Measurements from ENCODE around the gene DUSP8.
"Not testable (repeated sequence)": the region's sequence is repeated elsewhere in the genome, so short reads cannot be mapped to it uniquely, and the experiment has no call there.

The DUSP8 gene

DNA sequence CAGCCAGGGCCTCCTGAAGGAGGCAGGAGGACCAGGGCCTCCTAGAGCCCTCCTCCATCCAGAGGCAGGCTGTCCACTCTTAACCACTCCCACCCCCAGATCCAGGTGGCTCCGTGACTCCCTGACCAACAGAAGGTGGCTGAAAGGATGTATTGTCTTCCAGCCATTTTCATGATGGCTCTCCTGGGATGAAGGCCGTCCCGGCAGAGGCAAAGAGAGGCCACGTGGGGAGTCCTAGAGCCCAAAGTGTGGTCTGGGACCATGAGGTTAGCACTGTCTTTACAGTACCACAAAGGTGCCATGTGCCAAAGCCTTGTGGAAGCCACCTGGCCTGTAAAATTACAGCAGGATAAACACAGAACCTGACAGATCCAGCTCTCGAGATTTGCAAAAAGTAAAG is 42.3 kb downstream of the DUSP8 start:
- no peak for DNase-seq

DNA sequence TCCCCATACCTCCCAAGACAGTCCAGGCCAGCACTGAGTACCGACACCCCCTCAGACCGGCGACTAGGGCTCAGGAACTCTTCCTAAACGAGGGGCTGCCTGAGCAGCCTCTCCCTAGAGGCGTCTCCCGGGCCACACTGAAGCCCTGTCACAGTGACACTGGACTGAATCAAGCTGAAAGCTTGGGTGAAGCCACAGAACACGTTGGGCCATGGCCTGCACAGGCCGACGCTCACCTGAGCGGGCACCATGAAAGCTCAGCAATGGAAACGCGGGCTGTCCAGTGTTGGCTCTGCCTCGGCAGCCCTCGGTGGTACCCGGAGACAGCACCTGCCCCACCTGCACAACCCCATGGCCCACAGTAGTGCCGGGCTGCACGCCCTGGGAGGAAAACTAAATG is 42.8 kb downstream of the DUSP8 start:
- no peak for DNase-seq

DNA sequence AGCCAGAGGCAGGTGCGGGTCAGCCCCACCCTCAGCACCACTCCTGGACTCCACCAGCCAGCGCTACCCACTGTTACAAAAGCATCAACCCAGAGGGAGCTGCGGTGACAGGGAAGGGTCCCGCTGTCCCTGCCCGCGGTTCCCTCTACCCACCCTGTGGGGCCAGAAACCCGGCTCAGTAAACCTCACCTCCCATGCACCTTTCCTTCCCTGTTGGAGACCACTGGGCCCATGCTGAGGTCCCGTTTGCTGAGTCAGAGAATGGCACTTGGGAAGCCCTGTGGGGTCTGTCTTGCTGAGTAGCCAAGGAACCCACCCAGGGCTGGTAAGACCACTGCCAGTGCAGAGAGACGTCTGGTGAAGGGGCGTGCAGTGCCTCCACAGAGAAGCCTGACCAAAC is 43.4 kb downstream of the DUSP8 start:
- no peak for DNase-seq

DNA sequence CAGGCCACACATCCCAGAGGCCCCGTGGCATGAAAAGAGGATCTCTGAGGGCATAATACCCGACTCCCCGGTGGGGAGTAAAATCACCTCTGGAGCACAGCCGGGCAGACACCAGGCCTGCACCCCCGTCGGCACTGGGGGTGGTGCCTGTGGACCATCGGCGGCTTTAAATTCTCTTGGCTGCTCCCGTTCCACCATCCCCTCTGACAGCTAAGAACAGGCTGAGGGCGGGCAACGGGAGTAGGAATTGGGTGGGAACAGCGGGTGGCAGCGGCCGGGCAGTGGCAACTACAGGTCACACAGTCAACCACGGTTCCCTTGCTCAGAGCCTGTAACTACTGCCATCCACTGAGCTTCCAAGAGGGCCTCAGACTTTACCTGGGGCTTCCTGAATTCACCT is 45.3 kb downstream of the DUSP8 start:
- no peak for DNase-seq

DNA sequence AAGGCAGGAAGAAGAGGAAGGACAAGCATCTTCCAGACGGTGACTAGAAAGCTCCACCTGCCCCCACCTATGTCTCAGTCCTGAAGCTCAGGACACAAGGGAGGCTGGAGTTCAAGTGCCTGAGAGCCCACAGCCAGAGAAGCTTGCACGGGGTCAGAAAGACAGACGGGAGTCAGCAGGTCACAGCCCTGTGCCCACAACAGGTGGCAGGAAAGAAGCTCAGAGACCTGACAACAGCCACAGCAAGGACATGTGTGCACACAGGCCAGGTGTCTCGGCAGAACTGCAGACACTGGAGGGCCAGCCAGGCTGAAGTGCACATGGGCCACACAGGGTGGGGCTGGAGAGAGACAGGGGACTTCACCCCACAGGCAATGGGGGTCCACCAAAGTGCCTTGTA is 48.3 kb downstream of the DUSP8 start:
- DNase-seq = no peak

DNA sequence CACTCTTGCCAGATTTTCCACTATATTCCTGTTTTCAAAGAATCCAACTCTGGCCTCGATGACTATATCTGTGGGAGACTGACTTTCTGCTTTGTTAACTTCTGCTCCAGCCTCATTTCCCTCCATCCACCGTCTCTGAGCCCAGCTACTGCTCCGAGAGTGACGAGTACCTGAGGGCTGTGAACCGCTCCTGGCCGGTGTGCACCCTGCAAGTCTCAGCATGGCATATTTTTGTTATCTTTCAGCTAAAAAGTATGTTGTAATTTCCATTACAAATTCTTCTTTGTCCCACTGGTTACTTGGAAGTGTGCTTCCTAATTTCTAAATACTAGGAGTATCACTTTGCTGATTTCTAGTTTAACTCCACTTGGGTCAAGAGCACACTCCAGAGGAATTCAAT is 49.0 kb downstream of the DUSP8 start:
- no peak for DNase-seq

DNA sequence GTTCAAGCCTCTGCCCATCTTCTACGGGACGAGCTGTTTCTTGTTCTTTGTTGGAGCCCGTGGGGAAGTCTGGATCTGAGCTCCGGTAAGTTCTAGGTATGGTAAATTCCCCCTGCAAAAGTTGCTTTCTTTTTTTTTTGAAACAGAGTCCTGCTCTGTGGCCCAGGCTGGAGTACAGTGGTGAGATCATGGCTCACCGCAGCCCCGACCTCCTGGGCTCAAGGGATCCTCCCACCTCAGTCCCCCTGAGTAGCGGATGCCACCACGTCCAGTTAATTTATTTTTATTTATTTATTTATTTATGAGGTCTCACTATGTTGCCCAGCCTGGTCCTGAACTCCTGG is 50.0 kb downstream of the DUSP8 start:
- no peak for DNase-seq

DNA sequence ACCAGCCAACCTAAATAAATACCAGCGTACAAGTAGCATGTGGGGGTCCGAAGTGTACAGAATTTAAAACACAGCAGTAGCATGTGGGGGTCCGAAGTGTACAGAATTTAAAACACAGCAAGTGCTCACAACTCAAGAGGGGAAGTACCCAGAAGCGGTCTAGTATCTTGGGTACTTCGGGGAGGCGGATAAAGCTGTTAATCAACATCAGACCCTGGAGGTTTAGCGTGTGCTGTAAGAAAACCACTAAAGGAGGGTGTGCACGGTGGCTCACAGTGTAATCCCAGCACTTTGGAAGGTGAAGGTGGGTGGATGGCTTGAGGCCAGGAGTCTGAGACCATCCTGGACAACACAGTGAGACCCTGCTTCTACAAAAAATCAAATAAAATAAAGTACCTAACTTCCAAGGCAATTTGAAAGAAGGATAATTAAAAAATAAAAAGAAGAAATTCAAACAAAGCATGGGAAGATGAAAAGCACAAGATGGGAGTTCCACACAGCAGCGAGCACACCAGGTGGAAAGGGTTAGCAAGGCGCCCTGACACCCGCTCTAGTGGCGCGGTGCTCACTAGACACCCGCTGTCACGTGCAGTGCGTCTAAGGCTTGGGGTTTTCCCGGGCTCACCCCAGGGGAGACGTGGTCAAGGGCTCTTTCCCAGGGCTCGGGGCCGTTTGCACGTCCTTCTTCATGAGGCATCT is 50.5 kb downstream of the DUSP8 start:
- no peak for DNase-seq

DNA sequence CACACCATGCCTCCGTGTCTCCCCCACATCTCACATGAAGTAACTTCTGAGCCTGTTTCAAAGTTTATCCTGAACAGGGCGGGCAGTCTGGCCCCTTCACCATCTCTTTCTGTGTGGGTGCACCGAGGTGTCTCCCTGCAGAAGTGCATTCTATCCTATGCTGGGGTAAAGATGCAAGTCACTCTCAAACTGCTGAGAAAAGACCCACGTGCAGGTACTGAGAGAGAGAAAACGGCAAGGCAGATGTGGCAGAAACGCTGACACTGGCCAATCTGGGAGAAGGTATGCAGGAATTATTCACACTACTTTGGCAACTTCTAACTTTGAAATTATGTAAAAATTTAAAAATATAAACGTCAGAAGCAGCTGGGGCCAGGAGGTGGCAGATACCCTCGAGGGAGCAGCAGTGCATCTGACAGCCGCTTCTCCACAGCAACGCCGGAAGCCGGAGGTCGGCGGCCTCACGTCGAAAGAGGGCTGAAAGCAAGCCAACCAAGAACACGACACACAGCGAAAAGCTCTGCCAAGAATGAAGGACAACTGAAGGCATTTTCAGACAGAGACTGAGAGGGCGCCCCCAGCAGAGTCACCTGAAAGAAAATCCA is 51.3 kb downstream of the DUSP8 start:
- DNase-seq = no peak

DNA sequence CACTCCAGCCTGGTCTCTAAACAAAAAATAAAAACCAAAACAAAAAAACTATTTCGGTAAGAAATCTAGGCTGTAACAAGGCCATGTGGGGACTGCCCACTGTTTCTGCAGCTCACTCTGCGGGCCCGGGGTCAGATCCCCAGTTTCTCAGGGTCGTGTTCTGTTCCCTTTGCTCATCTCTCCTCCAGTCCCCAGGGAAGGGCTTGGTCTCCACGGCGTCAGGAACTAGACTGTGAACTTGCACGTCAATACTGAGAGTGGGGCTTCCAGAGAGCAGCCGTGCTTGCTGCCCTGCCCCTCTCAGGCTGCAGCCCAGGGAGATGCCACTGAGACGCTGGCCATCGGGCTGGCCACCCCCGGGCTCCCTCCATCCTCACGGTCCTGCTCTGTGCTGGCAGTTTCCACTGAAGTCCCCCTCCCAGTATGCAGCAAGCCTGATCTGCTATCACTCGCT is 51.8 kb downstream of the DUSP8 start:
- no peak for DNase-seq

DNA sequence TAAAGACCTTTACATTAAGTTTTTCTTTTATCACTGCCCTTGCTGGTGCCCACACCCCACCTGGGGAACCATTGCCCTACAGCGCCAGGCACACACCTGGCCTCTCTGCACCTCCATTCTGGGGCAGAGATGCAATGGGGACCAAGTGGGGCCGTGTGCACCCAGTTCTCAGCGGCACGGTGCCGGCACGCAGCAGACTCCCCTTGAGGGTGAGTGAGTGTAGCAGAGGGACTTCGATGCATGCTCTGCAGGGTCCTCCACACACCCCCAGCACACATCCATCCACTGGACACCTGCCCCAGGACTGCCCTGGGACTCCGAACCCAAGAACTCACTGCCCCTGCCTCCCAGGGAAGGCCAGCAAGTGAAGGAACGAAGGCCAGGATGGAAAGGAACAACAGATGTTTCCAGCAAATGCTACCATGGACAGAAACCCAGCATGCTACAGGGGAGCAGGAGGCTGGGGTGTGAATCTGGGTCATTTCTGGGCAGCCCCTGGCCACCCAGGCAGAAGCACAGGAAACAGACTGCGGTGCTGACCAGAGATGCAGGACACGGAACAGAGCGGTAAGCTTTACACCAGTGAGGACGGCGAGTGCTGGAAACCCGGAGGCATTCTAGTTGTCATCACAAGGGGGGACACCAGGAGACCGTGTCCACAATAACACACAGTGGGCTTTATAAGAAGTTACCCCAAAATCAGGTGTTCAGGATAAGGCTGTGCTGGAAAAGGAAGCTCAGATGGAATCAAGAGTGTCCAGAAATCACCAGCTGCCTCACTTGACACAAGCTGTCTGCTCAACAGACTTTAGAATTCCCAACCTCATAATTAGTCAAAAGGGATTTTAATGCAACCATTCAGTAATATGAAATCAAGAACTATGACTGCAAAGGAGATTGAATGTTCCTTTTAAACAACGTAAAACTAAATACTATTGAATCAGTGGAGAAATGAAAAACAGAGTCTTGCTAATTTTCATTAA is 52.8 kb downstream of the DUSP8 start:
- no peak for DNase-seq

DNA sequence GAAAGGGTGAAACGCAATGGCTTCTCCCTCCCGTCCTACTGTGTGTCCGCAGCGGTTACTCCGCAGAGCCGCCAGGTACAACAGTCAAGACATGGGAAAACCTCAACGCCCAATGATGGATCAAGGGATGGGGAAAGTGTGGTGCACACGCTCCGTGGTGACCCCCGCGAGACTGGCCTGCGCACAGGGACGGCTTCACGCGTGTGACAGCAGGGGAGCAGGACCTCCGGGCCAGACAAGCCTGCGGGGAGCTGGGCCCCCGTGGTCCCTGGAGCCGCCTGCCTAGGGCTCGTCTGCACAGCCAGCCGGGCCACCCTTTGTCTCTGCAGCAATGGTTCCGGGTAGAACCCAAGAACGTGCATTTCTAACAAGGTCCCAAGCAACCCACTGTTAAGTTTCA is 53.8 kb downstream of the DUSP8 start:
- no peak for DNase-seq

DNA sequence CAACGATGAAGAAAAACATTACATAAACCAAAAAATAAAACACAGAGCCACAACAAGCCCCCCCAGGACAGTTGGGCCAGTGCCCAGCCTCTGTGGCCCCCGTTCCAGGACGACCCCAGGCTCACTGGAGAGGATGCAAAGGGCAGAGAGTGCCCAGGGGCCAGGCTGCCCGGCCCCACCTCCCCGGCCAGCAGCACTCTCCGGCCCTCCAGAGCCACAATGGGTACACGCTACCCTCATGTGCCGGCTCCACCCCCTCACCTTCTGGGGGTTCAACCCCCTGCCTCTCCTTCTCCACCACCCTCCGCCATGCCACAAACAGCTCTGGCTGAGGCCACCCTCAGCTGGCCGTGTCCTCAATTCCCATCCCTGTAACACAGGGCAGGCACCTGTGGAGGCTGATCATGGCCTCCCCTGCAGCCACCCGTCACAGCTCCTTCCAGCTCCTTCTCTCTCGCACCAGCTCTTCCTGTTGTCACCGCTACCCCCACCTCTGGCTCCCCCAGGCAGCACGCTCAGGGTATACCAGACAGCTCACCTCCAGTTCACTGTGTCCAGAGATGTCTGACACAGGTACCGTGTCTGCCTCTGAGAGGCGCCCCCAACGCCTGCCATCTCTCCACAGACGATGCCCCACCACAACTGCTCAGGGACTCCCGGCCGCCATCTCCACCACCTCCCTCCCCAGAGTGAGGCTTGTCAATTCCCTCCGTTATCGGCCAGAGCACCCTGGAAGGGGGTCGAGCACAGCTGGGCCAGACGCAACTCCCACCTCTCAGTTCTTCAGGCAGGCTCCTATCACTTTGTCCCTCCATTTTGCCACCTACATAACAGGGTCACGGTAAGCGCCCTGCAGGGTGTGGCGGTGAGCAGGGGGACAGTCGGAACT is 54.7 kb downstream of the DUSP8 start:
- DNase-seq = no peak

DNA sequence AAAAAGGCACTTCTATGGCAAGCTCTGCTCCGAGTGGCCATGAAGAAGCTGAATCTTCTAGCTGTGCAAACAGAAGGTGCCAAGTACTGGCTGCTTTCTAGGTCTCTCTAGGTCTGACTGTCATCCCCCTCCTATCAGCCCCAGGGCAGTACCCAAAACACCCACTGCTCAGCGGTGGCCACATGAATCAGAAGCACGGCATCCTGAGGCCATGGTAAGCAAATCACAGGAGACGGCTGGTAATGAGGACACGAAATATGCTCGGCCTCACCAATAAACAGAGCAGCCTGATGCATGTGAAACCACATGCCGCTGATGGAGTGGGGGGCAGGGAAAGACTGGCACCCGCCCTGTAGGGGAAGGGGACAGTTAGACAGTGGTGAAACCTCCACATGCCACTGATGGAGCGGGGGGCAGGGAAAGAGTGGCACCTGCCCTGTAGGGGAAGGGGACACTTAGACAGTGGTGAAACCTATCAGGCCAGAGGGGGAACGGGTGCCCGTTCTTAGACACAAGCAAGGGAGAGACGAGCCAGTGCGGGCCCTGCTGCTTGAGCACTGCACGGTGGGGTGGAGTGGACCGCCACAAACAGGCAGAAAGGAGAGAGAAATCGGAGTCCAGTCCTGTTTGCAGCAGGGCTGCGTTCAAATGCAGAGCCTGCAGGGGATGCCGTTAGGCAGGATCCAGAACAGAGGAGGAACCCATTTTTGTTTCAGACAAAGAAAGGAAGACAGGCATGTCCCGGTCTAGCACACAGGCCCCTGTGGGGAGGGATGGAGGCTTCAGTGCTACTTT is 55.6 kb downstream of the DUSP8 start:
- DNase-seq = no peak

DNA sequence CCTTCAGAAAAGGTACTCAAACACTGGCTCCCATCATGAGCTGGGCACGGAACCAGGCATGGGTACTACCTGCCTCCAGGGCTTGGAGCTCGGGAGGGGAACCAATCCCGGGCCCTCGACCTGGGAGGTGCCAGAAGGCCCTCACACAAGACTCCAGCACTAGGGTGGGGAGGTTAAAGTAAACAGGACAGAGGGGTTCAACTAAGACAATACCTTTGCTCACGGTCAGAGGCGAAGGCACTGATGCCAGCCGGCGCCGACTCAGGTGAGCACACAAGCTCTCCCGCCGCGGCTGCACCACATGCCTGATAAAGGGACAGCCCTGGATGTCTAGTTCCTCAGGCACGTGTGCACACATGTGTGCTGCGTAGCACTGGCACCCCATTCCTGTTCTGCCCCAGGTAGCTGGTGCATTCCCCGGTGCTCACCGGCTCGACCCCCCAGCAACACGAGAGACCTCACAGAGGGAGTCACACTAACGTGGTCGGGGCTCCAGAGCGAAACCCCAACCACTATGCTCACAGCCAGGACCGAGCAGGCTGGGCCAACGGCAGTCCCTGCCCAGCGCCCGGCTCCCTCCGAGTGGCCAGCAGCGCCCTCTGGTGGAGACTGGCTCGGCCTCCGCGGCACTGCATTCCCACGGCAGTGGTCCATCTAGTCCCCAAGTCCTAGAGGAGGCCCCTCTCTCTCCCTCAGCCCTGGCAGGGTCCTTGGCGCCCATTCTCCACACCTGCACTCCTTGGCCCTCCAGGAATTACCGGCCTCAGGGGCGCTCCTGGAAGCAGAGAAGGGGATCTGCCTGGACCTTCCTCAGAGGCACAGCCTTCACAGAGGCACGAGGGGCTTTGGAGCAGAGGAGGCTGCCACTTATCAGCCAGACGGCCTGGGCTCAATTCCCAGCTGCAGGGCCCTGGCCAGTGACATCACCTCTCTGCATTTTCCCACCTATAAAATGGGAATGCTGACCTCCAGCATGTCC is 56.7 kb downstream of the DUSP8 start:
- DNase-seq = peak; percentile 50

DNA sequence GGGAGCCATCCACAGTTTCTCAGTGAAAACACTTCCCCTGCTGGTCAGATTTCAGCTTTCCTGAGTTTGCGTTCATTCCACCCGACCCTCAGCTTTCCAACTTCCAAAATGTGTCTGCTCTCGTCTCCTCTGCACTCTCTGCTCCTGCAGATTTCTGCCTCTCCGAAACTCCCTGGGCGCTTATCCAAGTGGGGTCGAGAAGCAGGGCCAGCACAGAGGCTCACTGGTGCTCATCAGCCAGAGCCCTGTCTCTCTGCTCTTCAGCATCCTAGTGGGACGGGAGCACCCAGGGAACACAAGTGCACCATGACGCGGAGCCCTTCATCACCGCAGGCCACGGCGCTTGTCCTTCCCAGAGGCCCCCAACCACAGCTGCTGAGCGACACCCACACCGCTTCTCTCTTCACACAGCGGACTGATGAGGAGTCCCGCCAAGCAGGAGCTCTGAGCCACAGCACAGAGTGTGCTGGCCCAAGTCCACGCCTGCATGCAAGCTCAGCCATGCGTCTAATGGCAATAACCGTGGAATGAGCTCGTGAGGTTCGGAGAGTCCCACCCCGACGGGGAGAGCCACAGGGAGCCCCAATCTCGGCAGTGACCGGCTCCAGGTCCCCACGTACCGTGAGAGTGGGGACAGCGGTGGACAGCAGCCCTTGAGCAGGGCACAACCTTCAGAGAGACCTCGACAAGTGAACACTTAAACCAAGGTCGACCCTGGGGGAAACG is 57.6 kb downstream of the DUSP8 start:
- no peak for DNase-seq

DNA sequence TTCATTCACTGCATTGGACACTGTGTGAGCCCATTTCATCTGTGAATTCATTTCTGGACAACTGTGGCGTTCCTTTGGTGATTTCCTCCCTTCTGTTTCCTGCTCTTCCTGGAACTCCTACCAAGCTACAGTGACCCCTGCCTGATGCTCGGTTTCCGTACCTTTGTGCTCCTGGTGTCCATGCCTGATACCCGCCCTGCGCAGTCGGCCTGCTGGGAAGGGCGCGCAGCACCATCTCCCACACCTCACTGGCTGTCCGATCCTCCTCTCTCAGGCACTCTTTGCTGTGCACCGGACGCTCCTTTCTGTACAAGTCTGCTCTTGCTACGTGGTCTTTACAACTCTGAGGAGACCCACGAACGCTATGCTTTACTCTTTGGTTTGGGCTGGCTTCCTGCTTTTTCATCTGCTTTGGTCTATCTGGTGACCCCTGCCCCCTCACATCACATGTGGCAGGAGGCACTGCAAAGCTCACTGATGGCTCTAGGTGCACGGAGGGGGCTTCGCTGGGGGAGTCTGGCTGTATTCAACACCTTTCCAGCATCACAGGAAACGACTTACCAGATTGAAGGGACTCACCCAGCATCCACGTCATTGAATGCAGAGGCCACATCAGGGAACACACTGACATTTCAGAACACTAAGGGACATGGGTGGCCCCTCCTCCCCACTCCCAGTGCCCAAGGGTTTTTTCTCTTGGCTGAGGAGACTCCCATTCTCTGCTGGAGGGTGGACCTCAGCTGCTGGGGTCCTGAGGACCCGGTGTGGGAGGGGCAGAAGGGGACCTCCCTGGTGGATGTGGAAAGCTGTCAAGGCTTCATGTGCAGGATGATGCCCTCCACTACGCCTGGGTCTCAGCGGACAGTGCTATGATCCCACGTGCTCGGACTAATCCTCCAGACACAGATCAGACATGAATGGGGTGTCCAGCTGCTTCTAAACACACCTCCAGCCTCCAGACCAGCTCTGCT is 58.5 kb downstream of the DUSP8 start:
- no peak for DNase-seq

DNA sequence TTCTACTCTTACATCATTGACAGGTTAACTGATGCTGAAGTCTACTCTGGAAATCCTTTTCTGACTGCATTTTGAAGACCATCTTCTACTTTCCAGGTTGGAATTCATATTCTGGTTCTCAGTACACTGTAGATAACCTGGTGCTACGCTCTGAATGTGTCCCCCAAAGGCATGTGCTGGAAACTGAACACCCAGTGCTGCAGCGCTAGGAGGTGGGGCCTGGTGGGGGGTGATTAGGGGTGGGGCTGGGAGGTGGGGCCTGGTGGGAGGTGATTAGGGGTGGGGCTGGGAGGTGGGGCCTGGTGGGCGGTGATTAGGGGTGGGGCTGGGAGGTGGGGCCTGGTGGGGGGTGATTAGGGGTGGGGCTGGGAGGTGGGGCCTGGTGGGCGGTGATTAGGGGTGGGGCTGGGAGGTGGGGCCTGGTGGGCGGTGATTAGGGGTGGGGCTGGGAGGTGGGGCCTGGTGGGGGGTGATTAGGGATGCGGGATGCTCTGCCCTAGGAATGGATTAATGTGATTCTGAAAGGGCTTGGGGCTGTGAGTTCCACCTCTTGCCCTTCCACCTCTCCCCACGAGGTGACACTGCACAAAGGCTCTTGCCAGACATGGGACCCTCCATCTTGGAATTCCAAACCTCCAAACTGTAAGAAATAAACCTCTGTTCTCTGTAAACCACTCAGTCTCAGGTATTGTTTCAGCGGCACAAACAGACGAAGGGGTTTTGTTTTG is 59.4 kb downstream of the DUSP8 start:
- DNase-seq = not testable (repeated sequence)
